HCT116 (cell line): ENCODE data around the gene MLYCD. TPM values are rescaled to one million over a fixed set of nuclear protein-coding genes. Genes with fewer than 3 reads are reported as not detected.

Experiments used
- ATAC-seq: fragments of 200-7000 bp; cut with Tn5 transposase; 2 replicates; pipeline ENCODE4 v1.9.1; 2020; ENCODE audit warnings: mild to moderate bottlenecking, moderate library complexity
- BruUV-seq: library from RNA; stranded (reverse); fragments of 400-500 nt; replicated peaks from 2 replicates; lab custom pipeline; 2021; lab: Mats Ljungman, UMichigan
- CTCF ChIA-PET: fragments of 300-600 bp; sonication (Branson Sonifier 250); formaldehyde crosslinking; loops from one replicate; lab custom pipeline; 2021; ENCODE audit warnings: antibody characterized with exemption; lab: Charles Lee
- POLR2A ChIA-PET: fragments of 300-600, 350-600 bp; sonication (Branson Sonifier 250); formaldehyde crosslinking; loops from one replicate; lab custom pipeline; 2021; ENCODE audit warnings: antibody characterized with exemption; lab: Charles Lee
- RAD21 ChIA-PET, 2 experiments: fragments of 300-600 bp; sonication (Branson Sonifier 250); formaldehyde crosslinking; loops; one replicate each; lab custom pipeline; 2023; ENCODE audit warnings: low total read pairs in 2 of 2; ENCODE audit not compliant: uncharacterized antibody in 2 of 2, unreplicated experiment in 2 of 2, low non-redundant PET in 1 of 2; lab: Charles Lee
- DNase-seq: peaks from one replicate; pipeline ENCODE4 v3.0.0-alpha.2; 2010; ENCODE audit warnings: low read depth, low spot score
- H2AFZ ChIP-seq: fragments of 200-600 bp; shearing (Covaris generic), sonication (generic); 2 replicates; pipeline ENCODE4 v1.6.1; 2017; ENCODE audit warnings: low read depth, mixed run types, mixed read lengths, antibody characterized with exemption, low read length; ENCODE audit not compliant: poor library complexity, severe bottlenecking
- H3K27ac ChIP-seq: 2 replicates; pipeline ENCODE4 v1.5.1; 2012; ENCODE audit warnings: low read depth, low read length
- H3K27me3 ChIP-seq: fragments of 200-600 bp; sonication (generic); 2 replicates; pipeline ENCODE4 v1.6.1; 2016; ENCODE audit warnings: mixed run types, low read length, mixed read lengths; ENCODE audit not compliant: insufficient read depth
- H3K36me3 ChIP-seq, 2 experiments: fragments of 200-500 bp in 1 of 2; fragments of 200-600 bp in 1 of 2; sonication (Bioruptor generic) in 1 of 2; sonication (generic) in 1 of 2; 2 replicates each; pipeline versions ENCODE4 v1.5.1 to v1.6.1; 2014 to 2016; ENCODE audit warnings: low read length in 2 of 2, inconsistent platforms in 1 of 2, mixed read lengths in 1 of 2, mixed run types in 1 of 2; ENCODE audit not compliant: insufficient read depth in 2 of 2, control insufficient read depth in 1 of 2
- H3K4me1 ChIP-seq, 2 experiments: fragments of 200-600 bp in 1 of 2; sonication (generic) in 1 of 2; 2 replicates each; pipeline versions ENCODE4 v1.5.1 to v1.6.1; 2012 to 2017; ENCODE audit warnings: low read length in 2 of 2, inconsistent platforms in 1 of 2, mild to moderate bottlenecking in 1 of 2, mixed read lengths in 1 of 2, mixed run types in 1 of 2, moderate library complexity in 1 of 2; ENCODE audit not compliant: insufficient read depth in 2 of 2, control insufficient read depth in 1 of 2
- H3K4me2 ChIP-seq: fragments of 200-600 bp; sonication (generic); 2 replicates; pipeline ENCODE4 v1.6.1; 2017; ENCODE audit warnings: mixed run types, low read length, mixed read lengths
- H3K4me3 ChIP-seq, 2 experiments: fragments of 200-600 bp in 1 of 2; sonication (generic) in 1 of 2; replicated peaks in 1 of 2; 2 replicates each; pipeline ENCODE4 v1.5.1; 2011 to 2016; ENCODE audit warnings: low read length in 2 of 2, control low read depth in 1 of 2, low read depth in 1 of 2, mild to moderate bottlenecking in 1 of 2, mixed read lengths in 1 of 2, mixed run types in 1 of 2
- H3K79me2 ChIP-seq: fragments of 200-600 bp; sonication (generic); 2 replicates; pipeline ENCODE4 v1.6.1; 2017; ENCODE audit warnings: mild to moderate bottlenecking, mixed run types, low read length, moderate library complexity, mixed read lengths; ENCODE audit not compliant: insufficient read depth
- H3K9ac ChIP-seq: fragments of 200-600 bp; sonication (generic); 2 replicates; pipeline ENCODE4 v1.6.1; 2016; ENCODE audit warnings: low read length, mixed read lengths
- H3K9me2 ChIP-seq: fragments of 200-600 bp; sonication (generic), shearing (Covaris generic); 2 replicates; pipeline ENCODE4 v1.6.1; 2017; ENCODE audit warnings: mixed run types, mild to moderate bottlenecking, moderate library complexity; ENCODE audit not compliant: insufficient read depth
- H3K9me3 ChIP-seq, 2 experiments: fragments of 200-500 bp in 1 of 2; fragments of 200-600 bp in 1 of 2; sonication (Bioruptor generic) in 1 of 2; sonication (generic) in 1 of 2; 2 replicates each; pipeline ENCODE4 v1.6.1; 2014 to 2017; ENCODE audit warnings: low read length in 2 of 2, mixed read lengths in 2 of 2, inconsistent platforms in 1 of 2, low read depth in 1 of 2, mild to moderate bottlenecking in 1 of 2, mixed run types in 1 of 2, moderate library complexity in 1 of 2; ENCODE audit not compliant: control insufficient read depth in 1 of 2, insufficient read depth in 1 of 2
- H4K20me1 ChIP-seq: fragments of 200-600 bp; sonication (generic), shearing (Covaris generic); 2 replicates; pipeline ENCODE4 v1.6.1; 2017; ENCODE audit warnings: mixed run types, mild to moderate bottlenecking, moderate library complexity; ENCODE audit not compliant: insufficient read depth
- CBX3 ChIP-seq: IDR thresholded peaks from 2 replicates; pipeline ENCODE4 v1.6.1; 2012; ENCODE audit warnings: low read depth
- CEBPB ChIP-seq: IDR thresholded peaks from 2 replicates; pipeline ENCODE4 v1.6.1; 2012; ENCODE audit warnings: low read depth
- ELF1 ChIP-seq: IDR thresholded peaks from 2 replicates; pipeline ENCODE4 v1.6.1; 2012; ENCODE audit warnings: low read depth, borderline replicate concordance
- EZH2phosphoT487 ChIP-seq: fragments of 200-600 bp; IDR thresholded peaks from 2 replicates; pipeline ENCODE4 v1.6.1; 2018; ENCODE audit warnings: antibody characterized with exemption, borderline replicate concordance
- FOSL1 ChIP-seq: IDR thresholded peaks from 2 replicates; pipeline ENCODE4 v1.6.1; 2012; ENCODE audit warnings: low read depth
- MAX ChIP-seq: IDR thresholded peaks from 2 replicates; pipeline ENCODE4 v1.6.1; 2012
- POLR2AphosphoS5 ChIP-seq: IDR thresholded peaks from 2 replicates; pipeline ENCODE4 v1.6.1; 2011; ENCODE audit warnings: mild to moderate bottlenecking, low read depth, low read length, moderate library complexity
- REST ChIP-seq: IDR thresholded peaks from 2 replicates; pipeline ENCODE4 v1.6.1; 2012; ENCODE audit warnings: low read depth
- SP1 ChIP-seq: IDR thresholded peaks from 2 replicates; pipeline ENCODE4 v1.6.1; 2012; ENCODE audit warnings: low read depth
- ZNF274 ChIP-seq: fragments of 200-500 bp; sonication (Bioruptor generic); IDR thresholded peaks from 2 replicates; pipeline ENCODE4 v1.6.1; 2014; ENCODE audit warnings: mild to moderate bottlenecking, low read depth, low read length, inconsistent platforms
- intact Hi-C: fragments of 100-400 bp; cut with micrococcal nuclease; formaldehyde crosslinking; loops from 2 replicates; pipeline ENCODE4 v1.10.0; 2022
- total RNA-seq: library from RNA; stranded (reverse); gene quantifications from one replicate; pipeline ENCODE4 v1.2.1, GENCODE V29; 2021; ENCODE audit not compliant: unreplicated experiment
- TF ChIP-seq, protein P1 (sequence below): IDR thresholded peaks from 2 replicates; pipeline ENCODE4 v1.6.1; 2011; ENCODE audit warnings: mild to moderate bottlenecking, low read length, moderate library complexity; ENCODE audit not compliant: insufficient replicate concordance; ENCODE audit errors: extremely low read depth

MLYCD gene
- total RNA-seq, 1 experiment from 2014 or later, result 3.9 TPM

GRCh38 chr16:83862661-83863060 lies 36.3 kb upstream of the MLYCD start (continued):
- TF ChIP-seq MAX (no peak), EZH2phosphoT487 (no peak), POLR2AphosphoS5 (no peak)
- TF ChIP-seq, protein P1, sequence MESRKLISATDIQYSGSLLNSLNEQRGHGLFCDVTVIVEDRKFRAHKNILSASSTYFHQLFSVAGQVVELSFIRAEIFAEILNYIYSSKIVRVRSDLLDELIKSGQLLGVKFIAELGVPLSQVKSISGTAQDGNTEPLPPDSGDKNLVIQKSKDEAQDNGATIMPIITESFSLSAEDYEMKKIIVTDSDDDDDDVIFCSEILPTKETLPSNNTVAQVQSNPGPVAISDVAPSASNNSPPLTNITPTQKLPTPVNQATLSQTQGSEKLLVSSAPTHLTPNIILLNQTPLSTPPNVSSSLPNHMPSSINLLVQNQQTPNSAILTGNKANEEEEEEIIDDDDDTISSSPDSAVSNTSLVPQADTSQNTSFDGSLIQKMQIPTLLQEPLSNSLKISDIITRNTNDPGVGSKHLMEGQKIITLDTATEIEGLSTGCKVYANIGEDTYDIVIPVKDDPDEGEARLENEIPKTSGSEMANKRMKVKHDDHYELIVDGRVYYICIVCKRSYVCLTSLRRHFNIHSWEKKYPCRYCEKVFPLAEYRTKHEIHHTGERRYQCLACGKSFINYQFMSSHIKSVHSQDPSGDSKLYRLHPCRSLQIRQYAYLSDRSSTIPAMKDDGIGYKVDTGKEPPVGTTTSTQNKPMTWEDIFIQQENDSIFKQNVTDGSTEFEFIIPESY, result no peak

GRCh38 chr16:83863682-83864081 lies 35.2 kb upstream of the MLYCD start:
- Histone ChIP-seq H3K27me3 (peaks cover 10% of the 10 kb centered on the region; the same call in 1 of the 2 replicates), H3K27ac (no peak overlapping the region), H3K9me3 (no peaks in the 10 kb centered on the region), H3K9ac (no peak overlapping the region), H3K4me1 (no peaks in the 10 kb centered on the region), H3K36me3 (no peaks in the 10 kb centered on the region), H3K9me2 (no peaks in the 10 kb centered on the region), H4K20me1 (no peaks in the 10 kb centered on the region), H3K4me3 (no peak overlapping the region), H3K4me2 (no peak overlapping the region), H3K79me2 (no peaks in the 10 kb centered on the region), H2AFZ (no peak overlapping the region)
- intact Hi-C loops, result no loop called here
- ChIA-PET RAD21 (no interaction called here), CTCF (no interaction called here), POLR2A (no interaction called here)
- ATAC-seq (peak; percentile 60; the same call in 1 of the 2 replicates), DNase-seq (no peak)
- TF ChIP-seq CEBPB (no peak), CBX3 (no peak), ZNF274 (no peak), FOSL1 (no peak), SP1 (no peak), ELF1 (no peak), REST (no peak)
- no TSS peak for BruUV-seq
